Middle frontal gyrus (tissue), 1 donor: ENCODE measurements around the gene DOCK3.
A peak's percentile ranks its signal among the peaks of the same experiment; 100 is the strongest.
"Not testable (repeated sequence)": the region's sequence is repeated elsewhere in the genome, so short reads cannot be mapped to it uniquely, and the experiment has no call there.

Source experiments
- DNase-seq: peaks from one replicate; pipeline ENCODE4 v3.0.0-alpha.2; 2015; ENCODE audit warnings: low spot score; ENCODE audit errors: extremely low spot score

Gene DOCK3

GRCh38 chr3:51384055-51384725 is 709.5 kb downstream of the DOCK3 start:
- no peak for DNase-seq

DNA sequence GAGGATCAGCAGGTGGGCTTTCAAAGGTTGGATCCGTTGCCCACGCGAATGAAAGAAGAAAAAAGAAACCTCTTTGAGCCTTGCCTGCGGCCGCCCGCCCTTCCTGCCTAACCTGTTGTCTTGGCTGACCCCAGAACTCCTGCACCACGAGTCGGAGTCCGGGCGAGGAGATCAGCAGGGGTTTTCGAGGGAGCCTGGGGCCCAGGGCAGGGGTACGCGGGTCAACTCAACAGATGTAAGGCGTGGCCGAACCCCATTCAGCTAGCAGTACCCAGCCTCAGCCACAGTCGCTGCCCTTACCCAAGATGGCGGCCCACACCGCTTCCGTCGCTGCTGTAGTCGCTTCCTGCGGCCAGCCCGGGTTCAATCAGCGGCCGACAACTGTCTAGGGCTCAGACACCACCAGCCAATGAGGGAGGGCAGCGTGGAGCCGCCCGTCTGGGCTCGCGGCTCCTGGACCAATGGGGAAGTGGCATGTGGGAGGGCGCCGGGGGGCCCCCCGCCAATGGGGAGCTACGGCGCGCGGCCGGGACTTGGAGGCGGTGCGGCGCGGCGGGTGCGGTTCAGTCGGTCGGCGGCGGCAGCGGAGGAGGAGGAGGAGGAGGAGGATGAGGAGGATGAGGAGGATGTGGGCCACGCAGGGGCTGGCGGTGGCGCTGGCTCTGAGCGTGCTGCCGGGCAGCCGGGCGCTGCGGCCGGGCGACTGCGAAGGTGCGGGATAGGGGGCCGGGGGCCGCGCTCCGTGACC is 710.2 kb downstream of the DOCK3 start, which contains the start of gene MANF:
MANF (plus strand) TSS at position 566 of the 748 bp plus-strand sequence; CDS start at position 618, 52 bp downstream.
- DNase-seq: peak; percentile 98

GRCh38 chr3:51385621-51386091 is 710.9 kb downstream of the DOCK3 start:
- no peak for DNase-seq

- DNase-seq: no peak
Measured at GRCh38 chr3:51386159-51386851, 711.6 kb downstream of the DOCK3 start.

- no peak for DNase-seq
Measured at GRCh38 chr3:51386852-51387229, 712.1 kb downstream of the DOCK3 start.

GRCh38 chr3:51387281-51387680 is 712.6 kb downstream of the DOCK3 start:
- not testable (repeated sequence) for DNase-seq

GRCh38 chr3:51388286-51389029 is 713.7 kb downstream of the DOCK3 start:
- no peak for DNase-seq

GRCh38 chr3:51389423-51390183 is 714.9 kb downstream of the DOCK3 start:
- no peak for DNase-seq

- no peak for DNase-seq
Measured at GRCh38 chr3:51390246-51391074, 715.7 kb downstream of the DOCK3 start.

DNA sequence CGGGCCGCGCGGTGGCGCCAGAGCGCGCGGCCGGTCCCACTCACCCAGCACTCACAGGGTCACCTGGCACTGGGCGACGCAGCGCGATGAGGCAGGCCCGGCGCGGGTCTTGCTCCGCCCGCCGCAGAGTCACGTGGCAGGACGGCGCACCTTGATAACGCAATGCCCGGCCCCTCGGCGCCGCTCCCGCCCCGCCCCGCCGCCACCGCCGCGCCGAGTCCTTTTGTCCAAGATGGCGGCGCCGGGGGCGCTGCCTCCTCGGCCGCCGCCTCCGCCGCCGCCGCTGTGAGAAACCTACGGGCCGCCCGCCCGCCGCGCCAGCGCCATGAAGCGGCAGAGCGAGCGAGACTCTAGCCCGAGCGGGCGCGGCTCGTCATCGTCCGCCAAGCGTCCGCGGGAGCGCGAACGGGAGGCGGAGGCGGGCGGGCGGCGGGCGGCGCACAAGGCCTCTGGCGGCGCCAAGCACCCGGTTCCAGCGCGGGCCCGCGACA is 716.4 kb downstream of the DOCK3 start, which contains the start of gene RBM15B:
RBM15B (plus strand) TSS at position 211 of the 491 bp plus-strand sequence; CDS start at position 326, 115 bp downstream.
- DNase-seq: peak; percentile 95

- DNase-seq: no peak
Measured at GRCh38 chr3:51391566-51392354, 717.0 kb downstream of the DOCK3 start.

DNA sequence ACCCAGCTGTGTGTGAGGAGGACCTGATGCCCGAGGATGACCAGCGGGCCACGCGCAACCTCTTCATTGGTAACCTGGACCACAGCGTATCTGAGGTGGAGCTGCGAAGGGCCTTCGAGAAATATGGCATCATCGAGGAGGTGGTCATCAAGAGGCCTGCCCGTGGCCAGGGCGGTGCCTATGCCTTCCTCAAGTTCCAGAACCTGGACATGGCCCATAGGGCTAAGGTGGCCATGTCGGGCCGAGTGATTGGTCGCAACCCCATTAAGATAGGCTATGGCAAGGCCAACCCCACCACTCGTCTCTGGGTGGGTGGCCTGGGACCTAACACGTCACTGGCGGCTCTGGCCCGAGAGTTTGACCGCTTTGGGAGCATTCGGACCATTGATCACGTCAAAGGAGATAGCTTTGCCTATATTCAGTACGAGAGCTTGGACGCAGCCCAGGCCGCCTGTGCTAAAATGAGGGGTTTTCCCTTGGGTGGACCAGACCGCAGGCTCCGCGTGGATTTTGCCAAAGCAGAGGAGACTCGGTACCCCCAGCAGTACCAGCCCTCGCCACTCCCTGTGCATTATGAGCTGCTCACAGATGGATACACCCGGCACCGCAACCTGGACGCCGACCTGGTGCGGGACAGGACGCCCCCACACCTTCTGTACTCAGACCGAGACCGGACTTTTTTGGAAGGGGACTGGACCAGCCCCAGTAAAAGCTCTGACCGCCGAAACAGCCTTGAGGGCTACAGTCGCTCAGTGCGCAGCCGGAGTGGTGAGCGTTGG is 717.8 kb downstream of the DOCK3 start:
- no peak for DNase-seq

DNA sequence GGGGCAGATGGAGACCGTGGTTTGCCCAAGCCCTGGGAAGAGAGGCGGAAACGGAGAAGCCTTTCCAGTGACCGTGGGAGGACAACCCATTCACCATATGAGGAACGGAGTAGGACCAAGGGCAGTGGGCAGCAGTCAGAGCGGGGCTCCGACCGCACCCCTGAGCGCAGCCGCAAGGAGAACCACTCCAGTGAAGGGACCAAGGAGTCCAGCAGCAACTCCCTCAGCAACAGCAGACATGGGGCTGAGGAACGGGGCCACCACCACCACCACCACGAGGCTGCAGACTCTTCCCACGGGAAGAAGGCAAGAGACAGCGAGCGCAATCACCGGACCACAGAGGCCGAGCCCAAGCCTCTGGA is 718.4 kb downstream of the DOCK3 start:
- DNase-seq: no peak

DNA sequence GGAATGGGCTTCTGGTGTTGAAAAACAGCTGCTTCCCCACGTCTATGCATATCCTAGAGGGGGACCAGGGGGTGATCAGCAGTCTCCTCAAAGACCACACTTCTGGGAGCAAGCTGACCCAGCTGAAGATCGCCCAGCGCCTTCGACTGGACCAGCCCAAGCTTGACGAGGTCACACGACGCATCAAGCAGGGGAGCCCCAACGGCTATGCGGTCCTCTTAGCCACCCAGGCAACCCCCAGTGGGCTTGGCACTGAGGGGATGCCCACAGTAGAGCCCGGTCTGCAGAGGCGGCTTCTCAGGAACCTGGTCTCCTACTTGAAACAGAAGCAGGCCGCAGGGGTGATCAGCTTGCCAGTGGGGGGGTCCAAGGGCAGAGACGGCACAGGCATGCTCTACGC is 718.8 kb downstream of the DOCK3 start:
- no peak for DNase-seq

DNA sequence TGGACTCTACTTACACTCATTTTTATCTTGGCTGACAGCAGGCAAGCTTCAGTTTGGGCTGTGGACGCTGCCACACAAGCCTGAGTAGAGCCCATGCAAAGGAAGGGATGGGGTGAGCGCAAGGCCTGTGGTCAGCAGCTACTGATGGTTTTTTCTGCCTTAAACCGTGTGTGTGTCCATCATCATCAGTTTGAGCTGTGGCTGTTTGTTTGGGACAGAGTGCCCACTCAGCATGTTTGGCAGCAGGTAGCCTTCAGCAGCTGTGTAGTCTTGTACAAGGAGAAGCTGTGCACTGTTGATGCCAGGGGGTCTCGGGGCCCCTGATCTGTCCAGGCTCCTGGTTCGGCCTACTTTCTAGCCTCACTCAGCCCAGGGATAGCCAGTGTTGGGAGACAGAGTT is 719.8 kb downstream of the DOCK3 start:
- no peak for DNase-seq

GRCh38 chr3:51395493-51396213 is 720.9 kb downstream of the DOCK3 start:
- no peak for DNase-seq

- no peak for DNase-seq
Measured at GRCh38 chr3:51396401-51396800, 721.7 kb downstream of the DOCK3 start.
